Upper lobe of left lung (tissue), 4 donors: ENCODE measurements around the gene GRIPAP1.

ENCODE experiments used
- EP300 ChIP-seq, 4 donors: sonication (generic); formaldehyde crosslinking; IDR thresholded peaks; one replicate each; pipeline ENCODE4 v1.5.1; 2017; ENCODE audit warnings: antibody characterized with exemption in 4 of 4, control low read depth in 2 of 4
- POLR2A ChIP-seq, 4 donors: fragments of 450-650 bp; IDR thresholded peaks; one replicate each; pipeline ENCODE4 v1.5.1; 2016 to 2017; ENCODE audit warnings: antibody characterized with exemption in 4 of 4, mild to moderate bottlenecking in 2 of 4
- POLR2AphosphoS5 ChIP-seq, 2 donors: sonication (generic); formaldehyde crosslinking; IDR thresholded peaks; one replicate each; pipeline ENCODE4 v1.5.1; 2017; ENCODE audit warnings: antibody characterized with exemption in 2 of 2
- TF ChIP-seq, protein P1 (sequence below), 6 experiments: fragments of 450-650 bp in 4 of 6; fragments of 200-600 bp in 2 of 6; sonication (generic) in 2 of 6; IDR thresholded peaks; one replicate each; pipeline ENCODE4 v1.5.1; 2016 to 2019; ENCODE audit warnings: antibody characterized with exemption in 6 of 6

DNA sequence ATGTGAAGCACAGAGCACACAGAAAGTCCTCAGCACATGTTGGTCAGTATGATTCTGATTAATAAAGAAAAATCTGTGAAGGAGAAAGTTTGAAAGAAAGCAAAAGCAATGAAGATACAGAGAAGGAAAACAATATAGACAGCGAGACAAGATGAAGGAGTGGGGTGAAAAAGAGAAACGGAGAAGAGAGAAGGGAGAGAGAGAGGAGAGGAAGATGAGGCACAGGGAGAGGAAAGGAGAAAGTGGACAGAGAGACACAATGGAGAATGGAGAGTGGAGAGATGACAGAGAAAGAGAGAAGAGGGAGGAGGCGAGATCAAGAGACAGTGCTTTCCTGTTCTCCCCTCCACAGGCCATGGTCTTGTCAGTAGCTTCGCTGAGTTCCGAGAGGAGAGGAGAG is 26.5 kb downstream of the GRIPAP1 start:
- TF ChIP-seq, protein P1, sequence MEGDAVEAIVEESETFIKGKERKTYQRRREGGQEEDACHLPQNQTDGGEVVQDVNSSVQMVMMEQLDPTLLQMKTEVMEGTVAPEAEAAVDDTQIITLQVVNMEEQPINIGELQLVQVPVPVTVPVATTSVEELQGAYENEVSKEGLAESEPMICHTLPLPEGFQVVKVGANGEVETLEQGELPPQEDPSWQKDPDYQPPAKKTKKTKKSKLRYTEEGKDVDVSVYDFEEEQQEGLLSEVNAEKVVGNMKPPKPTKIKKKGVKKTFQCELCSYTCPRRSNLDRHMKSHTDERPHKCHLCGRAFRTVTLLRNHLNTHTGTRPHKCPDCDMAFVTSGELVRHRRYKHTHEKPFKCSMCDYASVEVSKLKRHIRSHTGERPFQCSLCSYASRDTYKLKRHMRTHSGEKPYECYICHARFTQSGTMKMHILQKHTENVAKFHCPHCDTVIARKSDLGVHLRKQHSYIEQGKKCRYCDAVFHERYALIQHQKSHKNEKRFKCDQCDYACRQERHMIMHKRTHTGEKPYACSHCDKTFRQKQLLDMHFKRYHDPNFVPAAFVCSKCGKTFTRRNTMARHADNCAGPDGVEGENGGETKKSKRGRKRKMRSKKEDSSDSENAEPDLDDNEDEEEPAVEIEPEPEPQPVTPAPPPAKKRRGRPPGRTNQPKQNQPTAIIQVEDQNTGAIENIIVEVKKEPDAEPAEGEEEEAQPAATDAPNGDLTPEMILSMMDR (IDR thresholded peaks at IDR 0.05) = no peak
- no peak for TF ChIP-seq POLR2A (IDR thresholded peaks at IDR 0.05)
- TF ChIP-seq EP300 (IDR thresholded peaks at IDR 0.05) = no peak
- no peak for TF ChIP-seq POLR2AphosphoS5 (IDR thresholded peaks at IDR 0.05)
